Esophagus muscularis mucosa (tissue), 4 donors: ENCODE data around the gene FGFR2.

Experiments
- EP300 ChIP-seq: sonication (generic); formaldehyde crosslinking; IDR thresholded peaks from one replicate; pipeline ENCODE4 v1.6.1; 2017; ENCODE audit warnings: antibody characterized with exemption
- POLR2A ChIP-seq: fragments of 450-650 bp; IDR thresholded peaks from one replicate; pipeline ENCODE4 v1.6.1; 2017; ENCODE audit warnings: antibody characterized with exemption, moderate library complexity, mild to moderate bottlenecking, low read depth
- TF ChIP-seq, protein P1 (sequence below), 3 experiments: fragments of 200-600 bp in 2 of 3; fragments of 450-650 bp in 1 of 3; sonication (generic) in 2 of 3; IDR thresholded peaks; one replicate each; pipeline ENCODE4 v1.5.1; 2017 to 2019; ENCODE audit warnings: antibody characterized with exemption in 3 of 3, mild to moderate bottlenecking in 2 of 3, moderate library complexity in 1 of 3

DNA sequence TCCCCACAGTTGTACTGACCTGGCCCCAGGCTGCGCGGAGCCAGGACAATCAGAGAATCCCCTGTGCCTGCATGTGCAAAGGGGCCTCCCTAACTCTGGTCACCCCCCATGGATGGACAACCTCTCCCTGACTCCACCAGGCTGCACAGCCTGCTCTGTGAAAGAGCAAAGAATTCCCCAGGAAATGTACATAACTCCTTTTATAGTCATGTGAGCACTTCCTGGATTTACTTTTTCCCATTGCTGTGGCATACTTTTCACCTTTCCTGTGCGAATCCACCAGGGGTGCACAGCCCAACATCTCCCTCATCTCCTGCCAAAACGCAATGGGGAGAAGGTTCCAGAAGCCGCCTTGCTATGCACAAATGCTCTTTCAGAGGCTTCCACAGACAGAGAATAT lies 27.9 kb downstream of the FGFR2 start:
- TF ChIP-seq, protein P1, sequence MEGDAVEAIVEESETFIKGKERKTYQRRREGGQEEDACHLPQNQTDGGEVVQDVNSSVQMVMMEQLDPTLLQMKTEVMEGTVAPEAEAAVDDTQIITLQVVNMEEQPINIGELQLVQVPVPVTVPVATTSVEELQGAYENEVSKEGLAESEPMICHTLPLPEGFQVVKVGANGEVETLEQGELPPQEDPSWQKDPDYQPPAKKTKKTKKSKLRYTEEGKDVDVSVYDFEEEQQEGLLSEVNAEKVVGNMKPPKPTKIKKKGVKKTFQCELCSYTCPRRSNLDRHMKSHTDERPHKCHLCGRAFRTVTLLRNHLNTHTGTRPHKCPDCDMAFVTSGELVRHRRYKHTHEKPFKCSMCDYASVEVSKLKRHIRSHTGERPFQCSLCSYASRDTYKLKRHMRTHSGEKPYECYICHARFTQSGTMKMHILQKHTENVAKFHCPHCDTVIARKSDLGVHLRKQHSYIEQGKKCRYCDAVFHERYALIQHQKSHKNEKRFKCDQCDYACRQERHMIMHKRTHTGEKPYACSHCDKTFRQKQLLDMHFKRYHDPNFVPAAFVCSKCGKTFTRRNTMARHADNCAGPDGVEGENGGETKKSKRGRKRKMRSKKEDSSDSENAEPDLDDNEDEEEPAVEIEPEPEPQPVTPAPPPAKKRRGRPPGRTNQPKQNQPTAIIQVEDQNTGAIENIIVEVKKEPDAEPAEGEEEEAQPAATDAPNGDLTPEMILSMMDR (IDR thresholded peaks at IDR 0.05): no peak
- no peak for TF ChIP-seq POLR2A
- no peak for TF ChIP-seq EP300
